HEK293T (cell line): ENCODE results near the gene CPVL.

ENCODE experiments used
- CTCF ChIA-PET: fragments of 350-600 bp; formaldehyde crosslinking; extraction: SDS; loops from one replicate; lab custom pipeline; 2021; ENCODE audit warnings: antibody characterized with exemption, inconsistent platforms; lab: Yijun Ruan, JAX
- POLR2A ChIA-PET: fragments of 350-600 bp; formaldehyde crosslinking; extraction: SDS; loops from one replicate; lab custom pipeline; 2020; ENCODE audit warnings: antibody characterized with exemption, inconsistent platforms; lab: Yijun Ruan, JAX
- DNase-seq: peaks from one replicate; pipeline ENCODE4 v3.0.0; 2012; ENCODE audit warnings: mixed read lengths; ENCODE audit errors: extremely low spot score
- ARNT ChIP-seq: fragments of 450-650 bp; IDR thresholded peaks from 2 replicates; pipeline ENCODE4 v1.6.1; 2017; ENCODE audit warnings: mild to moderate bottlenecking
- BHLHE40 ChIP-seq: fragments of 450-650 bp; IDR thresholded peaks from 2 replicates; pipeline ENCODE4 v1.6.1; 2016; ENCODE audit warnings: mild to moderate bottlenecking, moderate library complexity, borderline replicate concordance
- CTBP1 ChIP-seq: fragments of 450-650 bp; IDR thresholded peaks from 2 replicates; pipeline ENCODE4 v1.6.1; 2016; ENCODE audit warnings: borderline replicate concordance
- ELF4 ChIP-seq: fragments of 450-650 bp; IDR thresholded peaks from 2 replicates; pipeline ENCODE4 v1.6.1; 2017; ENCODE audit warnings: antibody characterized with exemption
- FOXA1 ChIP-seq: fragments of 450-650 bp; IDR thresholded peaks from 2 replicates; pipeline ENCODE4 v1.6.1; 2016; ENCODE audit warnings: mild to moderate bottlenecking
- FOXK2 ChIP-seq: fragments of 450-650 bp; IDR thresholded peaks from 2 replicates; pipeline ENCODE4 v1.6.1; 2016; ENCODE audit warnings: mild to moderate bottlenecking
- FOXM1 ChIP-seq: fragments of 450-650 bp; IDR thresholded peaks from 2 replicates; pipeline ENCODE4 v1.6.1; 2017; ENCODE audit warnings: mild to moderate bottlenecking, borderline replicate concordance
- HDGF ChIP-seq: fragments of 450-650 bp; IDR thresholded peaks from 2 replicates; pipeline ENCODE4 v1.6.1; 2017; ENCODE audit warnings: antibody characterized with exemption, borderline replicate concordance
- L3MBTL2 ChIP-seq: fragments of 450-650 bp; conservative IDR thresholded peaks from 2 replicates; pipeline ENCODE4 v1.6.1; 2016; ENCODE audit warnings: mild to moderate bottlenecking
- LEF1 ChIP-seq: fragments of 450-650 bp; IDR thresholded peaks from 2 replicates; pipeline ENCODE4 v1.6.1; 2017; ENCODE audit warnings: mild to moderate bottlenecking, borderline replicate concordance
- NFRKB ChIP-seq: fragments of 450-650 bp; IDR thresholded peaks from 2 replicates; pipeline ENCODE4 v1.6.1; 2016; ENCODE audit warnings: mild to moderate bottlenecking, moderate library complexity
- PKNOX1 ChIP-seq: fragments of 450-650 bp; IDR thresholded peaks from 2 replicates; pipeline ENCODE4 v1.6.1; 2016
- SP1 ChIP-seq: fragments of 450-650 bp; IDR thresholded peaks from 2 replicates; pipeline ENCODE4 v1.6.1; 2017
- SUZ12 ChIP-seq: fragments of 450-650 bp; IDR thresholded peaks from 2 replicates; pipeline ENCODE4 v1.6.1; 2016; ENCODE audit warnings: mild to moderate bottlenecking
- TARDBP ChIP-seq: fragments of 450-650 bp; IDR thresholded peaks from 2 replicates; pipeline ENCODE4 v1.6.1; 2016
- ZNF384 ChIP-seq: fragments of 450-650 bp; IDR thresholded peaks from 2 replicates; pipeline ENCODE4 v1.6.1; 2016

The CPVL gene

GRCh38 chr7:29076631-29077030, 69.7 kb downstream of the CPVL start:
- CTCF ChIA-PET = interaction anchor here (0.6 to 0.8 kb wide), 4 partner anchors 9 to 150 kb away, joined by 3 to 4 read pairs (median 3); no protein-coding TSS in a partner anchor
- POLR2A ChIA-PET = no interaction called here
- TF ChIP-seq ARNT (no peak), ZNF384 (no peak), FOXM1 (no peak), L3MBTL2 (no peak), PKNOX1 (no peak), FOXK2 (no peak), ELF4 (no peak), HDGF (no peak), NFRKB (no peak), SP1 (no peak), SUZ12 (no peak), BHLHE40 (no peak), TARDBP (no peak), FOXA1 (no peak), CTBP1 (no peak), LEF1 (no peak)
- DNase-seq = no peak

GRCh38 chr7:29075606-29076005, 70.7 kb downstream of the CPVL start:
- POLR2A ChIA-PET = no interaction called here
- CTCF ChIA-PET = no interaction called here
- no peak for DNase-seq

GRCh38 chr7:29071203-29071874, 75.0 kb downstream of the CPVL start:
- ChIA-PET POLR2A (no interaction called here), CTCF (no interaction called here)
- no peak for DNase-seq
- no peak for TF ChIP-seq HDGF
- TF ChIP-seq TARDBP = no peak
- TF ChIP-seq NFRKB = no peak
- TF ChIP-seq SP1 = no peak
- no peak for TF ChIP-seq ZNF384
- TF ChIP-seq LEF1 = no peak
- no peak for TF ChIP-seq FOXA1
- TF ChIP-seq FOXM1 = no peak
- no peak for TF ChIP-seq PKNOX1
- no peak for TF ChIP-seq SUZ12
- no peak for TF ChIP-seq FOXK2
- no peak for TF ChIP-seq BHLHE40
- no peak for TF ChIP-seq L3MBTL2
- TF ChIP-seq CTBP1 = no peak
- no peak for TF ChIP-seq ELF4

More at GRCh38 chr7:29075606-29076005, 70.7 kb downstream of the CPVL start:
- TF ChIP-seq LEF1 (no peak), PKNOX1 (peak; percentile 16; the same call in 1 of the 2 replicates)

GRCh38 chr7:29066641-29067040, 79.7 kb downstream of the CPVL start:
- ChIA-PET POLR2A (no interaction called here), CTCF (no interaction called here)
- TF ChIP-seq ELF4 = no peak
- no peak for TF ChIP-seq HDGF
- no peak for TF ChIP-seq FOXA1
- no peak for TF ChIP-seq FOXM1
- no peak for TF ChIP-seq FOXK2
- TF ChIP-seq CTBP1 = no peak
- TF ChIP-seq SP1 = no peak
- TF ChIP-seq PKNOX1 = no peak
- no peak for TF ChIP-seq NFRKB
- no peak for TF ChIP-seq LEF1
- TF ChIP-seq ARNT = no peak
- TF ChIP-seq BHLHE40 = no peak
- TF ChIP-seq L3MBTL2 = no peak
- no peak for TF ChIP-seq ZNF384
- no peak for TF ChIP-seq SUZ12
- no peak for TF ChIP-seq TARDBP
- DNase-seq = no peak

GRCh38 chr7:29065181-29065857, 81.0 kb downstream of the CPVL start:
- POLR2A ChIA-PET = no interaction called here
- CTCF ChIA-PET = no interaction called here
- no peak for TF ChIP-seq CTBP1
- TF ChIP-seq L3MBTL2 = no peak
- no peak for TF ChIP-seq TARDBP
- TF ChIP-seq ARNT = no peak
- TF ChIP-seq FOXK2 = no peak
- TF ChIP-seq SUZ12 = no peak
- TF ChIP-seq SP1 = no peak
- no peak for TF ChIP-seq ZNF384
- no peak for TF ChIP-seq ELF4
- TF ChIP-seq HDGF = no peak
- no peak for TF ChIP-seq FOXM1
- no peak for TF ChIP-seq PKNOX1
- no peak for TF ChIP-seq LEF1
- TF ChIP-seq NFRKB = no peak
- no peak for DNase-seq
